CD4-positive, alpha-beta memory T cell (primary cell): ENCODE measurements around the gene WDR76. TPM values are rescaled to one million over a fixed set of nuclear protein-coding genes. Genes with fewer than 3 reads are reported as not detected.

ENCODE experiments used
- CTCF ChIA-PET: fragments of 350-600 bp; sonication (Branson Sonifier 250); formaldehyde crosslinking; loops from one replicate; lab custom pipeline; 2021; ENCODE audit warnings: inconsistent platforms; ENCODE audit not compliant: partially characterized antibody; lab: Charles Lee
- POLR2A ChIA-PET: fragments of 350-600 bp; sonication (Branson Sonifier 250); formaldehyde crosslinking; loops from one replicate; lab custom pipeline; 2021; ENCODE audit not compliant: partially characterized antibody; lab: Charles Lee
- DNase-seq, 5 donors: peaks; one replicate each; pipeline versions ENCODE4 v3.0.0 to v3.0.0-alpha.2; 2020 to 2022; ENCODE audit warnings: mixed read lengths in 1 of 5
- H3K27ac ChIP-seq: one replicate; pipeline ENCODE4 v1.7.0; 2013; ENCODE audit warnings: low read depth, low read length
- H3K27me3 ChIP-seq: 2 replicates; pipeline ENCODE4 v1.7.0; 2013; ENCODE audit warnings: mild to moderate bottlenecking, low read length, moderate library complexity; ENCODE audit not compliant: insufficient read depth
- H3K36me3 ChIP-seq: 2 replicates; pipeline ENCODE4 v1.7.0; 2013; ENCODE audit warnings: mild to moderate bottlenecking, low read length, moderate library complexity; ENCODE audit not compliant: insufficient read depth
- H3K4me1 ChIP-seq: 2 replicates; pipeline ENCODE4 v1.7.0; 2013; ENCODE audit warnings: mild to moderate bottlenecking, low read length, moderate library complexity; ENCODE audit not compliant: insufficient read depth
- H3K4me3 ChIP-seq, 2 donors: one replicate each; pipeline ENCODE4 v1.7.0; 2013; ENCODE audit warnings: low read length in 2 of 2, mild to moderate bottlenecking in 1 of 2
- H3K9me3 ChIP-seq, 2 donors: one replicate each; pipeline ENCODE4 v1.7.0; 2013; ENCODE audit warnings: low read length in 2 of 2, control low read depth in 1 of 2; ENCODE audit not compliant: control insufficient read depth in 1 of 2
- H3K27ac Mint-ChIP-seq, 7 donors: one replicate each; pipeline ENCODE4 v1.8.0; 2020 to 2021; ENCODE audit warnings: mixed read lengths in 7 of 7, mild to moderate bottlenecking in 6 of 7, inconsistent platforms in 3 of 7, moderate library complexity in 3 of 7
- H3K27me3 Mint-ChIP-seq, 2 donors: one replicate each; pipeline ENCODE4 v1.8.0; 2020 to 2021; ENCODE audit warnings: mixed read lengths in 2 of 2
- H3K36me3 Mint-ChIP-seq, 2 donors: one replicate each; pipeline ENCODE4 v1.8.0; 2020 to 2021; ENCODE audit warnings: mixed read lengths in 2 of 2, inconsistent platforms in 1 of 2, mild to moderate bottlenecking in 1 of 2
- H3K4me1 Mint-ChIP-seq, 4 donors: one replicate each; pipeline ENCODE4 v1.8.0; 2020 to 2021; ENCODE audit warnings: mixed read lengths in 4 of 4, mild to moderate bottlenecking in 1 of 4
- H3K4me3 Mint-ChIP-seq, 8 donors: one replicate each; pipeline ENCODE4 v1.8.0; 2020 to 2021; ENCODE audit warnings: mixed read lengths in 8 of 8, mild to moderate bottlenecking in 7 of 8, moderate library complexity in 6 of 8, inconsistent platforms in 3 of 8
- H3K9me3 Mint-ChIP-seq, 8 donors: one replicate each; pipeline ENCODE4 v1.8.0; 2020 to 2021; ENCODE audit warnings: mixed read lengths in 8 of 8, mild to moderate bottlenecking in 5 of 8, inconsistent platforms in 3 of 8, moderate library complexity in 1 of 8
- intact Hi-C: fragments of 100-400 bp; cut with micrococcal nuclease; formaldehyde crosslinking; loops from one replicate; pipeline ENCODE4 v1.15.1; 2023
- polyA plus RNA-seq, 2 donors: library from polyadenylated mRNA; unstranded; fragments of 300-500 nt; fragmentation: Illumina TruSeq; gene quantifications; one replicate each; pipeline ENCODE4 v1.2.3, GENCODE V29; 2021
- total RNA-seq, 2 experiments: library from RNA; stranded (reverse); gene quantifications; one replicate each; pipeline ENCODE4 v1.2.3, GENCODE V29; 2021

WDR76 gene
- total and polyA plus RNA-seq, 4 experiments from 2014 or later = 8.7 to 17.2 (median 14.7) TPM

DNA sequence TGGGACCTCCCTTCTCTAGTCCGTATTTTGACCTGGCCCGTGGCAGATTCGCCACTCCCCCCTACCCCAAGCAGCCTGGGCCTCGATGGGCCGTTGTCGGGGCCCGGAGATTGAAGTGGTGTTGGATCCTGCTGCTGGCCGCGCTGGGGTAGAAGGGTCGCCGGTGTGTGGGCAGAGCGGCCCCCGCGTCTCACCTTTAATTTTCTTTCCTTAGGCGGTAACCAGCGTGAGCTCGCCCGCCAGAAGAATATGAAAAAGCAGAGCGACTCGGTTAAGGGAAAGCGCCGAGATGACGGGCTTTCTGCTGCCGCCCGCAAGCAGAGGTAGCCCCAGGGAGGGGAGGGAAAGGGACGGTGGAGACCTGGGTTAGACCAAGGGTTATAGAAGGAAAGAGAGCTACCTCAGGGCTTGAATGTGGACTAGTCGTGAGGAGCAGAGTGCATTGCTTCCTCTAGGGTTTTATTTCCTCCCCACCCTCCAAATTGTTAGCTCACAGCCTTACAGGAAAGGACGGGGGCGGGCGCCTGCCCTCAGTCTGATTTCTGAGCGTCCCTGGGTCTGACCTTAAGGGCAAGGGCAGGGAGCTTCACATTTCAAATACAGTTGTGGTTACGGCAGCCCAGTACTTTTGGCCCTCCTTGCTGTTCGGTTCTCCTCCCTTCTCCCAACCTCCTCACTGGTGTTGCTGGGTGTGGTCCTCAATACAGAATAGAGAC, 33.9 kb upstream of the WDR76 start:
- Histone ChIP-seq H3K27ac (peak overlapping the region; percentile 100), H3K27me3 (no peaks in the 10 kb centered on the region), H3K4me3 (peak overlapping the region; percentile 97), H3K4me1 (peaks cover 36% of the 10 kb centered on the region), H3K36me3 (peaks cover 34% of the 10 kb centered on the region), H3K9me3 (no peaks in the 10 kb centered on the region)
- H3K36me3 Mint-ChIP-seq = peaks cover 32 to 55% of the 10 kb centered on the region in 2 donors
- H3K27me3 Mint-ChIP-seq = no peaks in the 10 kb centered on the region
- intact Hi-C loops = loop anchor here (1.0 to 2.0 kb wide), 4 partner anchors 7 to 47 kb away; partner anchors contain the start of genes HYPK, MFAP1, PDIA3 and SERINC4
- ChIA-PET POLR2A (interaction anchor here (0.6 to 5.3 kb wide), 12 partner anchors 10 to 496 kb away, joined by 3 to 62 read pairs (median 8); partner anchors contain the start of genes ELL3, GOLM2, HYPK and MFAP1), CTCF (interaction anchor here (0.5 to 6.1 kb wide), 4 partner anchors 15 to 43 kb away, joined by 3 to 54 read pairs (median 3); partner anchors contain the start of gene ELL3)
- H3K4me3 Mint-ChIP-seq = peak overlapping the region; percentile 93 to 97 (median 96)
- no peaks in the 10 kb centered on the region for H3K9me3 Mint-ChIP-seq
- peak overlapping the region; percentile 97 to 99 (median 98) for H3K27ac Mint-ChIP-seq
- peak in 4 of 5 donors; percentile 20 to 24 (median 23) for DNase-seq
- H3K4me1 Mint-ChIP-seq = peaks cover 20 to 56% (median 37%) of the 10 kb centered on the region in 4 donors

DNA sequence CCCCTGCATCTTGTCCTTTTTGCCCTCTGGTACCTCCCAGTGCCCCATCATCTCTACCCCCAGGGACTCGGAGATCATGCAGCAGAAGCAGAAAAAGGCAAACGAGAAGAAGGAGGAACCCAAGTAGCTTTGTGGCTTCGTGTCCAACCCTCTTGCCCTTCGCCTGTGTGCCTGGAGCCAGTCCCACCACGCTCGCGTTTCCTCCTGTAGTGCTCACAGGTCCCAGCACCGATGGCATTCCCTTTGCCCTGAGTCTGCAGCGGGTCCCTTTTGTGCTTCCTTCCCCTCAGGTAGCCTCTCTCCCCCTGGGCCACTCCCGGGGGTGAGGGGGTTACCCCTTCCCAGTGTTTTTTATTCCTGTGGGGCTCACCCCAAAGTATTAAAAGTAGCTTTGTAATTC, 33.2 kb upstream of the WDR76 start:
- H3K4me1 Mint-ChIP-seq = peaks cover 26 to 62% (median 43%) of the 10 kb centered on the region in 4 donors
- Histone ChIP-seq H3K4me1 (peaks cover 37% of the 10 kb centered on the region), H3K36me3 (peaks cover 35% of the 10 kb centered on the region), H3K4me3 (peak overlapping the region; percentile 97), H3K27ac (peak overlapping the region; percentile 100), H3K27me3 (no peaks in the 10 kb centered on the region), H3K9me3 (no peaks in the 10 kb centered on the region)
- H3K4me3 Mint-ChIP-seq = peak overlapping the region; percentile 93 to 97 (median 96)
- ChIA-PET POLR2A (interaction anchor here (0.6 to 5.3 kb wide), 10 partner anchors 9 to 495 kb away, joined by 3 to 62 read pairs (median 9); partner anchors contain the start of genes ELL3, GOLM2, HYPK and MFAP1), CTCF (interaction anchor here (0.5 to 6.1 kb wide), 4 partner anchors 15 to 44 kb away, joined by 3 to 54 read pairs (median 3); partner anchors contain the start of gene ELL3)
- no peaks in the 10 kb centered on the region for H3K9me3 Mint-ChIP-seq
- intact Hi-C loops = loop anchor here (2.0 kb wide), 1 partner anchor 31 kb away; the partner anchor contains the start of gene MFAP1
- peak overlapping the region; percentile 22 to 98 (median 98) for H3K27ac Mint-ChIP-seq
- no peak for DNase-seq
- no peaks in the 10 kb centered on the region for H3K27me3 Mint-ChIP-seq
- H3K36me3 Mint-ChIP-seq = peaks cover 38 to 61% of the 10 kb centered on the region in 2 donors

DNA sequence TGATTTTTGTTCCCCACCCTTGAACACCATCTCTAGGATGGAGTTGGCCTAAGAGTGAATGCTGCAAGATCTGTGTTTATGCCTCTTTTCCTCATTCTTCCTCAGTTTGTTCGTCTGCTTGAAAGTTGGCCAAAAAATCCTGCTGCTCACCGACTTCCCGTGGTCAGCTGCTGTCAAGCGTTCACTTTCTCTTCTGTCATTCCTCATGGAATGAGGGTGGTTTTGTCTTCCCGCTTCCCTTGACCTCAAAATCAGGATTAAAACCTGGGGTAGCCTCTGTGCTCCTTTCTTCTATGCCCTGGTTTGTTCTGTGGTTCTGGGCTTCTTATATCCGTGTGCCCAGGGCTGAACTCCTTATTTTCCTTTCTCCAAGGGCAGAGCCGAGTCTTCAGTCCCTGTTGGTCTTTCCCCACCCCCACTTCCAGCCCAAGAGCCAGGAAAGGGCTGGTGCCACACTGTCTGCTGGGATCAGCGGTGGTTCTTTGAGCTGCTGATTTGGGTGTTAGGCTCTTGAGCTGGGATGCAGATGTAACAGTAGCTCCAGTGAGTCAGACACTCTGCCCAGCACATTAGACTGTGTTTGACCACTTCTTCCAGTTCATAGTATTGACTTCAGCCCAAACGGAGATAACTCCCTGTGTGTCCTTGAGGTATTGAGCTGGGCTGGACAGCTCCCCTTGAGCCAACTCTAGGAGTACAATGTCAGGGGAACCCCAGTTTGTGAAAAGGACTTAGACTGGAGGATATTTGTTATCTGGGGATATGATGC, 32.3 kb upstream of the WDR76 start:
- Mint-ChIP-seq H3K4me3 (peak overlapping the region; percentile 59 to 97 (median 94)), H3K4me1 (peaks cover 26 to 70% (median 48%) of the 10 kb centered on the region in 4 donors), H3K9me3 (no peaks in the 10 kb centered on the region), H3K27me3 (no peaks in the 10 kb centered on the region), H3K36me3 (peaks cover 44 to 68% of the 10 kb centered on the region in 2 donors), H3K27ac (peak overlapping the region; percentile 22 to 98 (median 86))
- intact Hi-C loops = no loop called here
- Histone ChIP-seq H3K9me3 (no peaks in the 10 kb centered on the region), H3K4me1 (peaks cover 45% of the 10 kb centered on the region), H3K27me3 (no peaks in the 10 kb centered on the region), H3K27ac (peak overlapping the region; percentile 100), H3K36me3 (peaks cover 43% of the 10 kb centered on the region), H3K4me3 (no peak overlapping the region)
- no peak for DNase-seq
- CTCF ChIA-PET = interaction anchor here (2.1 to 3.1 kb wide), 2 partner anchors 18 to 24 kb away, joined by 11 read pairs; partner anchors contain the start of gene ELL3
- POLR2A ChIA-PET = interaction anchor here (1.7 to 5.3 kb wide), 3 partner anchors 17 to 33 kb away, joined by 6 to 54 read pairs (median 28); partner anchors contain the start of genes ELL3 and MFAP1

DNA sequence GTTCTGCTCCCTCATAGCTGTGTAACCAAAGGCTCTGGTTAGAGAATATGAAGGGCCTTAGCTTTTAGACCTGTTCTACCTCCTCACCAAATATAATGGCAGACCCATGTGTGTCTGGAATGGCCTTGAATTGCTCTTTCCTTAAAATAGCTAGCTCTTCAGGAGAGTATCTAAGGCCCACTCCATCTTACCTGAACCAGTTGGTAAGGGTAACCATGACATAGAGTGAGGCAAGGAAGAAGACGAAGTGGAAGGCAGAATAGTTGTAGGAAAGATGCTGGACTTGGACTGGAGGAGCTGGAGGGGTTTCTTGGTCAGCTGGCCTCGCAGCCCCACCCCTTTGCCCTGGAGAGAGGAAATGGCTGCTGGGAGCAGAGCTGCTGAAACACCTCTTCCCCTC, 31.6 kb upstream of the WDR76 start:
- Mint-ChIP-seq H3K27ac (peak overlapping the region in 5 of 7 donors; percentile 48 to 97 (median 57)), H3K9me3 (no peaks in the 10 kb centered on the region), H3K27me3 (no peaks in the 10 kb centered on the region), H3K36me3 (peaks cover 47 to 70% of the 10 kb centered on the region in 2 donors), H3K4me1 (peaks cover 30 to 77% (median 55%) of the 10 kb centered on the region in 4 donors), H3K4me3 (no peak overlapping the region)
- peaks cover 52% of the 10 kb centered on the region for H3K4me1 ChIP-seq
- peaks cover 44% of the 10 kb centered on the region for H3K36me3 ChIP-seq
- no peak overlapping the region for H3K4me3 ChIP-seq
- no peaks in the 10 kb centered on the region for H3K9me3 ChIP-seq
- no peak for DNase-seq
- ChIA-PET CTCF (interaction anchor here (0.7 to 3.1 kb wide), 3 partner anchors 17 to 25 kb away, joined by 3 to 11 read pairs (median 11); partner anchors contain the start of gene ELL3), POLR2A (interaction anchor here (0.6 to 5.3 kb wide), 4 partner anchors 29 to 49 kb away, joined by 3 to 28 read pairs (median 5); partner anchors contain the start of genes MFAP1 and PDIA3)
- intact Hi-C loops = no loop called here
- H3K27me3 ChIP-seq = no peaks in the 10 kb centered on the region
- peak overlapping the region; percentile 100 for H3K27ac ChIP-seq

DNA sequence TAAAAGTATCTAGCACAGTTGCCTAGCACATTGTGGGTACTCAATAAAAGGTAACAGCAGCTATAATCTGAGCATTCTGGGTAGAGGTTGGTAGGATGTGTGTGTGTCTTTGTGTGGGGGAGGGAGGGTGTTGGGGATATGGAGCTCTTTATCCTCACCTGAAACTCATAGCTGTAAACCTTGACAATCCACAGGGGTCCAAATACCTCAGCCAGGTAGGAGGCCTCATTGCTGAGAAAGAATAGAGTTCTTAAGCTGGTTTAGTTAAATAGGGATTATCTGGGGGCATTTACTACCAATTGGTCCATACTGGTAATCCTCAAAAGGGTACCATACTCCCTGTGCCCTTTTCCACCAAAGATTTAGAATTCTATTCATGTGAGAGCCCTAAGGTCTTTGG, 30.8 kb upstream of the WDR76 start:
- CTCF ChIA-PET = interaction anchor here (2.1 to 3.1 kb wide), 2 partner anchors 19 to 25 kb away, joined by 11 read pairs; partner anchors contain the start of gene ELL3
- Histone ChIP-seq H3K27ac (no peak overlapping the region), H3K4me3 (no peak overlapping the region), H3K36me3 (peaks cover 44% of the 10 kb centered on the region), H3K27me3 (no peaks in the 10 kb centered on the region), H3K4me1 (peaks cover 58% of the 10 kb centered on the region), H3K9me3 (no peaks in the 10 kb centered on the region)
- intact Hi-C loops = no loop called here
- no peak overlapping the region for H3K4me3 Mint-ChIP-seq
- peaks cover 34 to 85% (median 60%) of the 10 kb centered on the region in 4 donors for H3K4me1 Mint-ChIP-seq
- H3K36me3 Mint-ChIP-seq = peaks cover 51 to 78% of the 10 kb centered on the region in 2 donors
- no peaks in the 10 kb centered on the region for H3K27me3 Mint-ChIP-seq
- H3K27ac Mint-ChIP-seq = peak overlapping the region in 4 of 7 donors; percentile 0 to 97 (median 57)
- no peaks in the 10 kb centered on the region for H3K9me3 Mint-ChIP-seq
- POLR2A ChIA-PET = interaction anchor here (0.8 to 1.3 kb wide), 3 partner anchors 29 to 285 kb away, joined by 3 to 4 read pairs (median 3); partner anchors contain the start of genes MFAP1 and PDIA3
- DNase-seq = no peak

DNA sequence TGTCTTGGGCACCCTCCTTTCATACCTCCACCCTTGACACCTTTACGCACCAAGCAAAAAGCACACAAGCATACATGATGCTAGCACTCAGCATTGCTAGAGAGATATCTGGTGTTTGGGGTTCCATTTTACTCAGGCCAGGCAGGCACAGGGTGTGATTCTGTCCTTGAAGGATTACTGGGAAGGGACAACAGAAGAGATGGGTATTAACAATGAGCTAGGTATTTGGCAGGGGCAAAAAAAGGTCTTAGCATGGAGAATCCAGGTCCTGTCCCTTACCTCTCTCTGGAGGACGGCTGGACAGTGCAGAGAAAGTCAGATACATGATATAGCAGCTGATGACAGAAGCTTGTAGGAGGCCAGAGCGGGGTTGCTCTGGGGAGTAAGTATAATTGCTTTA, 30.2 kb upstream of the WDR76 start:
- ChIA-PET CTCF (interaction anchor here (3.1 kb wide), 1 partner anchor 20 kb away, joined by 11 read pairs; the partner anchor contains the start of gene ELL3), POLR2A (interaction anchor here (0.6 to 1.3 kb wide), 4 partner anchors 15 to 286 kb away, joined by 3 to 4 read pairs (median 3); partner anchors contain the start of genes ELL3 and MFAP1)
- H3K4me1 ChIP-seq = peaks cover 60% of the 10 kb centered on the region
- peaks cover 44% of the 10 kb centered on the region for H3K36me3 ChIP-seq
- peaks cover 57 to 83% of the 10 kb centered on the region in 2 donors for H3K36me3 Mint-ChIP-seq
- no peaks in the 10 kb centered on the region for H3K9me3 ChIP-seq
- H3K4me3 ChIP-seq = no peak overlapping the region
- intact Hi-C loops = no loop called here
- DNase-seq = no peak
- peak overlapping the region in 1 of 8 donors; percentile 22 for H3K4me3 Mint-ChIP-seq
- H3K27me3 Mint-ChIP-seq = no peaks in the 10 kb centered on the region
- H3K27me3 ChIP-seq = no peaks in the 10 kb centered on the region
- no peak overlapping the region for H3K27ac ChIP-seq
- H3K9me3 Mint-ChIP-seq = no peaks in the 10 kb centered on the region
- peaks cover 34 to 88% (median 63%) of the 10 kb centered on the region in 4 donors for H3K4me1 Mint-ChIP-seq
- peak overlapping the region in 5 of 7 donors; percentile 19 to 82 (median 49) for H3K27ac Mint-ChIP-seq
